Measurements from ENCODE around the gene CLMP.

Gene CLMP

DNA sequence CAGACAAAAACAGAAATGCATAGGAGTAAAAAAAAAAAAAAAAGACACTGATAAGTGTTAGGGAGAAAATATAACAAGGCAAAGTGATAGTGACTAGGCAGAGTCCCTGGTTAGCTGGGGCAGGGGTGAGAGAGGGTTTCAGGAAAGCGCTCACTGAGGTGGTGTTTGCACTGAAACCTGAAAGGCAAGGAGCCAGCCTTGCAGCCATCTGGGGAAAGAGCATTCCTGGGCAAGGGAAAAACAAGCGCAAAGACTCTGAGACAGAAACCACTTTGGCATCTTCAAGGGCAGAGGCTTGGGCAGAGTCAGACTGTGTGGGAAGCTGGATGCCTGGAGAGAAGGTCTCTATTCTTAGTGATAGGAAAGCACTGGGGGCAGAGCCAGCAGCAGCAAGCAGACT, 14.5 kb downstream of the CLMP start:
- TF ChIP-seq, protein P1, sequence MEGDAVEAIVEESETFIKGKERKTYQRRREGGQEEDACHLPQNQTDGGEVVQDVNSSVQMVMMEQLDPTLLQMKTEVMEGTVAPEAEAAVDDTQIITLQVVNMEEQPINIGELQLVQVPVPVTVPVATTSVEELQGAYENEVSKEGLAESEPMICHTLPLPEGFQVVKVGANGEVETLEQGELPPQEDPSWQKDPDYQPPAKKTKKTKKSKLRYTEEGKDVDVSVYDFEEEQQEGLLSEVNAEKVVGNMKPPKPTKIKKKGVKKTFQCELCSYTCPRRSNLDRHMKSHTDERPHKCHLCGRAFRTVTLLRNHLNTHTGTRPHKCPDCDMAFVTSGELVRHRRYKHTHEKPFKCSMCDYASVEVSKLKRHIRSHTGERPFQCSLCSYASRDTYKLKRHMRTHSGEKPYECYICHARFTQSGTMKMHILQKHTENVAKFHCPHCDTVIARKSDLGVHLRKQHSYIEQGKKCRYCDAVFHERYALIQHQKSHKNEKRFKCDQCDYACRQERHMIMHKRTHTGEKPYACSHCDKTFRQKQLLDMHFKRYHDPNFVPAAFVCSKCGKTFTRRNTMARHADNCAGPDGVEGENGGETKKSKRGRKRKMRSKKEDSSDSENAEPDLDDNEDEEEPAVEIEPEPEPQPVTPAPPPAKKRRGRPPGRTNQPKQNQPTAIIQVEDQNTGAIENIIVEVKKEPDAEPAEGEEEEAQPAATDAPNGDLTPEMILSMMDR (IDR thresholded peaks at IDR 0.05; ENCODE audit: low read depth, low read length, missing control alignments): no peak
- no peak overlapping the region for H3K4me3 ChIP-seq (replicated peaks; ENCODE audit: low read depth, low read length)
- DNase-seq (ENCODE audit: extremely low read depth, low read depth): no peak

DNA sequence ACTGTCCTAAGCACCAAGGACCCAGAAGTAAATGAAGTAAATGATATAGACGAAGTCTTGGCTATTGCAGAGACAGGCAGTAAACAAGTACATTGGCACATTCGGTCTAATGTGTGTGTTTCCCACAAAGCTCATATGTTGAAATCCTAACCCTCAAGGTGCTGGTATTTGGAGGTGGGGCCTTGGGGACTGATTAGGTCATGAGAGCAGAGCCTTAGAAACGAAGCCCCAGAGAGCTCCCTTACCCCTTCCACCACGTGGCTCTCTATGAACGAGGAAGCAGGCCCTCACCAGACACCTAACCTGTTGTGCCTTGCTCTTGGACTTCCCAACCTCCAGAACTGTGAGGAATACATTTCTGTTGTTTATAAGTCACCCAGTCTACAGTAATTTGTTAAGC, 14.9 kb downstream of the CLMP start:
- DNase-seq (ENCODE audit: extremely low read depth, low read depth): no peak
- no peak overlapping the region for H3K4me3 ChIP-seq (replicated peaks; ENCODE audit: low read depth, low read length)
- TF ChIP-seq, protein P1 (IDR thresholded peaks at IDR 0.05; ENCODE audit: low read depth, low read length, missing control alignments): no peak

DNA sequence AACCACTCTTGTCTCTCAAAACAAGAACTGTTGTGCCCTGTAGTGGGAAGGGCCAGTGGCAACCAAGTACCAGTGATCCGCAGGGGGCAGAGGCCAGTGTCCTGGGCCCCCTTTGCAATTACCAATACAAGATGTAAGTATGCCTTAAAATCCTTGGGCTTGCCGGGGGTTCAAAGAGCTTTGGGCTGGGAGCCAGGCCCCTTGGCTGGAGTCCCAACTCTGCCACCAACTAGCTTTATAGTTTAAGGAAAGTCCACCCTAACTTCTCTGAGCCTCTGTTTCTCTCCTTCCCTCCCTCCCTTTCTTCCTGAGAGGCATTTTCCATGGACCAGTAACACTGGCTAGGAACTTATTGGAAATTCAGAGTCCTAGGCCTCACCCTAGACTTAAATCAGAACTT, 15.5 kb downstream of the CLMP start:
- TF ChIP-seq, protein P1 (IDR thresholded peaks at IDR 0.05; ENCODE audit: low read depth, low read length, missing control alignments): no peak
- no peak for DNase-seq (ENCODE audit: extremely low read depth, low read depth)
- H3K4me3 ChIP-seq (replicated peaks; ENCODE audit: low read depth, low read length): no peak overlapping the region

DNA sequence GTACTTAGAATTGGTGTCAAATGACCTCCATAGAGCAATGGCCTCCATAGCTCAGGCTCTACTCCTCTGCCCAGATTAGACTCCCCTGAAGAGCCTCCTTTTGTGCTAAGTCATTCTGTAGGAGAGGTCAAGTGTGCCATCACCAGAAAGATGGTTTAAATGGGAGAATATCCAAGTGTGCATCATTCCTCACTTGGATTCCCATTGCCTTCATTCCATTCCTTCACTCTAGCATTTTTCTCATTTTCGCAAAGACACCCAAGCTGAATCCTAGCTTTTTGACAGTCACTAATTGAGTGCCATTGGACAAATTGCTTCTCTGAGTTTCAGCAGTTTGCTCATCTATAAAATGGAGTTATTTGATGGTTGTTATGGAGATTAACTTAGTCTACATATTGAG, 16.9 kb downstream of the CLMP start:
- TF ChIP-seq, protein P1 (IDR thresholded peaks at IDR 0.05; ENCODE audit: low read depth, low read length, missing control alignments): no peak
- no peak overlapping the region for H3K4me3 ChIP-seq (replicated peaks; ENCODE audit: low read depth, low read length)
- DNase-seq (ENCODE audit: extremely low read depth, low read depth): no peak

DNA sequence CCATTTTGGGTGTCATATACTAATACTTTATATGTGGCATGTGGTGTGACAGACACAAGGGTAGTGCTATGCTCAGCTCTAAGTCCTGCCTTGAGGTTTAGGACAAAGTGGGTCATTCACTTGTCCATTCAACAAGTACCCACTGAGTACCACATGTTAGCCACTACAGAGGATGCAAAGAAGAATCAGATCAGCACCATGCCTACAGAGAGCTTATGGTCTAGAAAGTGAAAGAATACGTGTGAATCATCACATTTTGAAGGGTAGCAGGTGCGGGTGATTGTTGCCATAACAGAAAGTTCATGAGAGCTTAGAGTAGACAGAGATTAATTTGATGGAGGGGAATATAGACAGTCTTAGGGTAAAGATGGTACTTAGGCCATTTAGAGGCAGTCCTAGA, 18.3 kb downstream of the CLMP start:
- TF ChIP-seq, protein P1 (IDR thresholded peaks at IDR 0.05; ENCODE audit: low read depth, low read length, missing control alignments): no peak
- no peak overlapping the region for H3K4me3 ChIP-seq (replicated peaks; ENCODE audit: low read depth, low read length)
- no peak for DNase-seq (ENCODE audit: extremely low read depth, low read depth)

DNA sequence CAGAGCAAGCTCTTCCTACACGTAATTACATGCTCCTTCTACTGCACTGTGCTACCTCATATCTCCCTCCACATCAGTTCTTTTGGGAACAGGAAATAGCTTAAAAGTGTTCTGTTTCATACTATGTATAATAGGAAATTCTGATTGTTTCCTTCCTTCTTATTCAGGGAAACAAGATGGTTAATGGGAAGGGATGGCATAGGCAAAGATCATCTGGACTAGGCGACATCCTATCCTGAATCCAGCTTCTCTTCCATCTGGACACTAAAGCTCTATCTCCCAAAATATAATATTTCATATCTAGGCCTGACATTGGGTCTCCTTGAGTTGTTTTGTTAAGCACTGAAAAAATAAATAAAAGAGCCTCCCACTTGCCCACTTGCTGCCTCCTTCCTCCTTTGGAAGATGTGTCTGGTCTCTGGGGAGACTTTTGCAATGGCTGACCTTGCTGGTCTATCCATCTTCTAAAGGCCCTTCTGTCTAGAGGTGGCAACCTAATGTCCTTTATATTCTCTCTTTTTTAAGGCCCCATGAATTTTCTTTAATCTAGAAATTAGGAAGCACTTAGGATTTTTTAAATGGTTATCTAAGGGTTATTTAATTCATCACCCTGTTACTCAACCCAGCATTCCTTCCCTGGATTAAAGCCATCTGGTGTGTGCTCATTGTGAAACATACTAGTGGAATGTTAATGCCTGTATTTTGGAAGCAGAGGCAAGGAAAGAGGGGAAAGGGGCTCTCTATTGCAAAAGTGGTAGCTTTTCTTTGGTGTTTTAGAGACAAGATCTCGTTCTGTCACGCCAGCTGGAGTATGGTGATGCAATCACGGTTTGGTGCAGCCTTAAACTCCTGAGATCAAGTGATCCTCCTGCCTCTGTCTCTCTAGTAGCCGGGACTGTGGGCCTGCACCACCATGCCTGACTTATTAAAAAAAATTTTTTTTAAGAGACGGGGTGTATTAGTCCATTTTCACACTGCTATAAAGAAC, 20.6 kb downstream of the CLMP start:
- H3K4me3 ChIP-seq (replicated peaks; ENCODE audit: low read depth, low read length): no peak overlapping the region
- TF ChIP-seq, protein P1 (IDR thresholded peaks at IDR 0.05; ENCODE audit: low read depth, low read length, missing control alignments): no peak
- peak; percentile 92 for DNase-seq (ENCODE audit: extremely low read depth, low read depth)
